GM23338 (cell line): ENCODE data around the gene DTNBP1. TPM values are rescaled to one million over a fixed set of nuclear protein-coding genes. Genes with fewer than 3 reads are reported as not detected.
A peak's percentile ranks its signal among the peaks of the same experiment; 100 is the strongest.

Experiments used
- ATAC-seq: fragments of 200-7000 bp; cut with Tn5 transposase; 3 replicates; pipeline ENCODE4 v1.9.1; 2020
- DNase-seq: peaks from one replicate; pipeline ENCODE4 v3.0.0-alpha.2; 2015; ENCODE audit warnings: low spot score
- H2AFZ ChIP-seq: fragments of 200-600 bp; sonication (generic); 2 replicates; pipeline ENCODE4 v1.8.0; 2016; ENCODE audit warnings: antibody characterized with exemption, mild to moderate bottlenecking, moderate library complexity
- H3F3A ChIP-seq: fragments of 200-600 bp; sonication (generic); replicated peaks from 2 replicates; pipeline ENCODE4 v1.8.0; 2017; ENCODE audit warnings: antibody characterized with exemption, mixed run types, low read depth
- H3K27ac ChIP-seq: fragments of 200-600 bp; sonication (generic); 2 replicates; pipeline ENCODE4 v1.6.1; 2016; ENCODE audit warnings: low read depth
- H3K27me3 ChIP-seq: fragments of 200-600 bp; sonication (generic); 2 replicates; pipeline ENCODE4 v1.8.0; 2016; ENCODE audit warnings: mild to moderate bottlenecking, mixed run types, moderate library complexity; ENCODE audit not compliant: insufficient read depth
- H3K36me3 ChIP-seq: fragments of 200-600 bp; sonication (generic); 2 replicates; pipeline ENCODE4 v1.8.0; 2016; ENCODE audit warnings: mild to moderate bottlenecking; ENCODE audit not compliant: insufficient read depth
- H3K4me1 ChIP-seq: fragments of 200-600 bp; sonication (generic); 2 replicates; pipeline ENCODE4 v1.8.0; 2016; ENCODE audit warnings: mild to moderate bottlenecking, moderate library complexity; ENCODE audit not compliant: insufficient read depth
- H3K4me2 ChIP-seq: fragments of 200-600 bp; sonication (generic); 2 replicates; pipeline ENCODE4 v1.7.1; 2017; ENCODE audit warnings: mixed run types
- H3K4me3 ChIP-seq: fragments of 200-600 bp; sonication (generic); 2 replicates; pipeline ENCODE4 v1.6.1; 2016; ENCODE audit warnings: mixed run types
- H3K79me2 ChIP-seq: fragments of 200-600 bp; sonication (generic); replicated peaks from 2 replicates; pipeline ENCODE4 v1.8.0; 2017; ENCODE audit warnings: mild to moderate bottlenecking; ENCODE audit not compliant: insufficient read depth
- H3K9me2 ChIP-seq: fragments of 200-600 bp; sonication (generic); 2 replicates; pipeline ENCODE4 v1.8.0; 2017; ENCODE audit not compliant: insufficient read depth
- H4K20me1 ChIP-seq: fragments of 200-600 bp; sonication (generic); replicated peaks from 2 replicates; pipeline ENCODE4 v1.8.0; 2017; ENCODE audit warnings: mild to moderate bottlenecking; ENCODE audit not compliant: insufficient read depth
- H3K27ac Mint-ChIP-seq: 2 replicates; pipeline ENCODE4 v1.8.0; 2020; ENCODE audit warnings: inconsistent platforms, mild to moderate bottlenecking, moderate library complexity, mixed read lengths
- H3K27me3 Mint-ChIP-seq: 3 replicates; pipeline ENCODE4 v1.8.0; 2022; ENCODE audit warnings: low read depth, mild to moderate bottlenecking, moderate library complexity, mixed read lengths, inconsistent platforms; ENCODE audit not compliant: insufficient read depth, poor library complexity
- H3K36me3 Mint-ChIP-seq: 3 replicates; pipeline ENCODE4 v1.8.0; 2021; ENCODE audit warnings: low read depth, mild to moderate bottlenecking, inconsistent platforms, moderate library complexity, mixed read lengths
- H3K4me1 Mint-ChIP-seq: 3 replicates; pipeline ENCODE4 v1.8.0; 2020; ENCODE audit warnings: mild to moderate bottlenecking, inconsistent platforms, mixed read lengths
- H3K4me3 Mint-ChIP-seq: 3 replicates; pipeline ENCODE4 v1.8.0; 2021; ENCODE audit warnings: moderate library complexity, mild to moderate bottlenecking, inconsistent platforms, mixed read lengths
- H3K9me3 Mint-ChIP-seq: 3 replicates; pipeline ENCODE4 v1.8.0; 2020; ENCODE audit warnings: moderate library complexity, mild to moderate bottlenecking, inconsistent platforms, mixed read lengths
- EZH2 ChIP-seq: fragments of 200-600 bp; sonication (generic); IDR thresholded peaks from one replicate; pipeline ENCODE4 v1.8.0; 2017; ENCODE audit warnings: antibody characterized with exemption, mild to moderate bottlenecking, low read depth; ENCODE audit not compliant: unreplicated experiment
- POLR2AphosphoS5 ChIP-seq: IDR thresholded peaks from 2 replicates; pipeline ENCODE4 v1.6.1; 2016; ENCODE audit warnings: antibody characterized with exemption, low read depth
- STAT1 ChIP-seq: IDR thresholded peaks from one replicate; pipeline ENCODE4 v1.6.1; 2016; ENCODE audit warnings: antibody characterized with exemption; ENCODE audit not compliant: unreplicated experiment
- ZNF114 ChIP-seq: fragments of 250-450 bp; sonication (Bioruptor Pico); IDR thresholded peaks from 2 replicates; pipeline ENCODE4 v1.5.0; 2020; ENCODE audit warnings: mild to moderate bottlenecking, moderate library complexity
- polyA plus RNA-seq: library from polyadenylated mRNA; unstranded; fragments of >200 nt; fragmentation: Nextera tagmentation; extraction: Ambion mirVana; gene quantifications from 2 replicates; pipeline ENCODE4 v1.2.1, GENCODE V29; 2016
- total RNA-seq: library from RNA; depleted of rRNA; stranded (reverse); fragments of >200 nt; shearing (Covaris generic); gene quantifications from 2 replicates; pipeline ENCODE4 v1.2.3, GENCODE V29; 2014
- TF ChIP-seq, protein P1 (sequence below), 2 experiments: fragments of 200-600 bp in 1 of 2; sonication (generic) in 1 of 2; conservative IDR thresholded peaks; 2 replicates each; pipeline versions ENCODE4 v1.5.1 to v1.6.1; 2016 to 2017; ENCODE audit warnings: antibody characterized with exemption in 2 of 2, low read depth in 2 of 2, mild to moderate bottlenecking in 2 of 2, moderate library complexity in 1 of 2

DTNBP1 gene
- total and polyA plus RNA-seq, 2 experiments from 2014 or later: 12.1 to 20.1 TPM

GRCh38 chr6:15505463-15505918 lies 157.3 kb downstream of the DTNBP1 start:
- peak overlapping the region; percentile 79 for H3K27ac ChIP-seq
- no peak for ATAC-seq
- H3K4me3 ChIP-seq: no peak overlapping the region
- H3F3A ChIP-seq: peaks cover 58% of the 10 kb centered on the region
- H3K27me3 ChIP-seq: no peaks in the 10 kb centered on the region
- H4K20me1 ChIP-seq: peaks cover 75% of the 10 kb centered on the region
- H3K27me3 Mint-ChIP-seq: peaks cover 63% of the 10 kb centered on the region
- peaks cover 54% of the 10 kb centered on the region for H3K4me1 Mint-ChIP-seq
- H2AFZ ChIP-seq: no peak overlapping the region
- no peak overlapping the region; the same call in 1 of the 2 replicates for H3K27ac Mint-ChIP-seq
- TF ChIP-seq POLR2AphosphoS5 (no peak; the same call in 1 of the 2 replicates), EZH2 (no peak)
- H3K36me3 Mint-ChIP-seq: peaks cover 98% of the 10 kb centered on the region
- peaks cover 68% of the 10 kb centered on the region for H3K36me3 ChIP-seq
- no peak overlapping the region for H3K4me2 ChIP-seq
- no peak for DNase-seq
- H3K79me2 ChIP-seq: peaks cover 96% of the 10 kb centered on the region
- no peak overlapping the region for H3K4me3 Mint-ChIP-seq
- H3K9me2 ChIP-seq: no peaks in the 10 kb centered on the region
- H3K9me3 Mint-ChIP-seq: 0 out of 3 replicates have a peak, but pooled peaks cover 7% of the 10 kb centered on the region
- H3K4me1 ChIP-seq: peaks cover 14% of the 10 kb centered on the region

GRCh38 chr6:15504581-15505350 lies 158.1 kb downstream of the DTNBP1 start:
- DNase-seq: no peak
- Histone ChIP-seq H3K4me3 (no peak overlapping the region), H3K27me3 (no peaks in the 10 kb centered on the region), H3K9me2 (no peaks in the 10 kb centered on the region), H3K36me3 (peaks cover 68% of the 10 kb centered on the region), H3K79me2 (peaks cover 96% of the 10 kb centered on the region), H3K27ac (peak overlapping the region; percentile 72; the same call in 1 of the 2 replicates), H3K4me1 (peaks cover 14% of the 10 kb centered on the region), H4K20me1 (peaks cover 72% of the 10 kb centered on the region), H3K4me2 (no peak overlapping the region), H3F3A (peaks cover 58% of the 10 kb centered on the region), H2AFZ (no peak overlapping the region)
- ATAC-seq: no peak
- 0 out of 2 replicates have a peak, but pooled peaks have one; percentile 10 for TF ChIP-seq POLR2AphosphoS5
- no peak for TF ChIP-seq ZNF114 (CRISPR knock-in tag)
- peaks cover 63% of the 10 kb centered on the region for H3K27me3 Mint-ChIP-seq
- 0 out of 2 replicates have a peak overlapping the region, but pooled peaks have one; percentile 19 for H3K27ac Mint-ChIP-seq
- no peak overlapping the region; the same call in 2 of the 3 replicates for H3K4me3 Mint-ChIP-seq
- peaks cover 55% of the 10 kb centered on the region for H3K4me1 Mint-ChIP-seq
- H3K9me3 Mint-ChIP-seq: 0 out of 3 replicates have a peak, but pooled peaks cover 7% of the 10 kb centered on the region
- H3K36me3 Mint-ChIP-seq: peaks cover 98% of the 10 kb centered on the region

DNA sequence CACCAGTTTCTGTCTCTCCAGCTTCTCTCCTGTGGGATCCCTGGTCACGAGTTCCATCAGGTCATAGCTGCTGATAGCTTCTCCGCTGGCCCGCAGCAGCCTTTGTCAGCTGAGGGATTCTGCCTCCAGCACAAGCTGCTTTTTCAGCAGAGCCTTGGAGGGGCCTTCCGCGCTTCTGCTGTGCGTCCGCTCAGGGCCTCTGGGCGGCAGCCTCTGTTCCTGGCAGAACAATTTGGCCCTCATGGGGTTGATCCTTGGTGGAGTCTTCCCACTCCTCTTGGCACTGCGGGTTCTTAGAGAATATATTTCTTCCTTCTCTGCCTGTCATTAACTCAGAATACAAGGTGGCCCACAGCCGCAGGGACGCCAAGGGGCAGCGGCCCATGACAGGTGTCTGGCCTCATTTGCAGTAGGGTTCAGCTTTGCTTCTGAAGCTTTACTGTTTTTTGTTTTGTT lies 158.8 kb downstream of the DTNBP1 start:
- DNase-seq (no peak), ATAC-seq (no peak; the same call in 2 of the 3 replicates)
- Histone ChIP-seq H4K20me1 (peaks cover 68% of the 10 kb centered on the region), H3K27me3 (no peaks in the 10 kb centered on the region), H3K4me2 (no peak overlapping the region), H3K4me1 (peaks cover 14% of the 10 kb centered on the region), H2AFZ (no peak overlapping the region), H3K27ac (peak overlapping the region; percentile 72; the same call in 1 of the 2 replicates), H3K4me3 (no peak overlapping the region), H3F3A (peaks cover 51% of the 10 kb centered on the region), H3K79me2 (peaks cover 97% of the 10 kb centered on the region), H3K36me3 (peaks cover 67% of the 10 kb centered on the region), H3K9me2 (no peaks in the 10 kb centered on the region)
- TF ChIP-seq STAT1: no peak
- TF ChIP-seq, protein P1, sequence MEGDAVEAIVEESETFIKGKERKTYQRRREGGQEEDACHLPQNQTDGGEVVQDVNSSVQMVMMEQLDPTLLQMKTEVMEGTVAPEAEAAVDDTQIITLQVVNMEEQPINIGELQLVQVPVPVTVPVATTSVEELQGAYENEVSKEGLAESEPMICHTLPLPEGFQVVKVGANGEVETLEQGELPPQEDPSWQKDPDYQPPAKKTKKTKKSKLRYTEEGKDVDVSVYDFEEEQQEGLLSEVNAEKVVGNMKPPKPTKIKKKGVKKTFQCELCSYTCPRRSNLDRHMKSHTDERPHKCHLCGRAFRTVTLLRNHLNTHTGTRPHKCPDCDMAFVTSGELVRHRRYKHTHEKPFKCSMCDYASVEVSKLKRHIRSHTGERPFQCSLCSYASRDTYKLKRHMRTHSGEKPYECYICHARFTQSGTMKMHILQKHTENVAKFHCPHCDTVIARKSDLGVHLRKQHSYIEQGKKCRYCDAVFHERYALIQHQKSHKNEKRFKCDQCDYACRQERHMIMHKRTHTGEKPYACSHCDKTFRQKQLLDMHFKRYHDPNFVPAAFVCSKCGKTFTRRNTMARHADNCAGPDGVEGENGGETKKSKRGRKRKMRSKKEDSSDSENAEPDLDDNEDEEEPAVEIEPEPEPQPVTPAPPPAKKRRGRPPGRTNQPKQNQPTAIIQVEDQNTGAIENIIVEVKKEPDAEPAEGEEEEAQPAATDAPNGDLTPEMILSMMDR (conservative IDR thresholded peaks at IDR 0.05; ENCODE audit: low read depth in 2 of 2): 0 out of 4 replicates have a peak, but pooled peaks of 1 of the 2 experiments have one; percentile 10
- Mint-ChIP-seq H3K36me3 (peaks cover 98% of the 10 kb centered on the region), H3K27ac (peak overlapping the region; percentile 90), H3K9me3 (0 out of 3 replicates have a peak, but pooled peaks cover 7% of the 10 kb centered on the region), H3K4me1 (peaks cover 60% of the 10 kb centered on the region), H3K27me3 (peaks cover 65% of the 10 kb centered on the region), H3K4me3 (no peak overlapping the region)
